Gastrocnemius medialis (tissue), 4 donors: ENCODE results near the gene PRRT4.

Experiments
- CTCF ChIP-seq, 5 experiments: fragments of 450-650 bp in 3 of 5; fragments of 200-600 bp in 2 of 5; sonication (generic) in 2 of 5; IDR thresholded peaks in 4 of 5; conservative IDR thresholded peaks in 1 of 5; 1 replicate in 4 of 5; 2 replicates in 1 of 5; pipeline ENCODE4 v1.5.1; 2016 to 2019; ENCODE audit warnings: antibody characterized with exemption in 5 of 5, mild to moderate bottlenecking in 3 of 5, moderate library complexity in 3 of 5
- POLR2A ChIP-seq, 2 donors: fragments of 450-650 bp; IDR thresholded peaks; one replicate each; pipeline ENCODE4 v1.6.1; 2017; ENCODE audit warnings: antibody characterized with exemption in 2 of 2, mild to moderate bottlenecking in 2 of 2, moderate library complexity in 2 of 2

GRCh38 chr7:128357217-128357613 is 4.3 kb downstream of the PRRT4 start:
- TF ChIP-seq CTCF (IDR thresholded peaks at IDR 0.05 in 4 of 5, conservative IDR thresholded peaks at IDR 0.05 in 1 of 5) (no peak), POLR2A (IDR thresholded peaks at IDR 0.05) (no peak)
